Suprapubic skin (tissue), 4 donors: ENCODE results near the gene PIK3AP1. TPM values are rescaled to one million over a fixed set of nuclear protein-coding genes. Genes with fewer than 3 reads are reported as not detected.

Experiments used
- DNase-seq, 2 donors: peaks; one replicate each; pipeline ENCODE4 v3.0.0-alpha.2; 2019; ENCODE audit warnings: low spot score in 2 of 2
- H3K27ac ChIP-seq: fragments of 200-600 bp; sonication (generic); one replicate; pipeline ENCODE4 v1.5.1; 2019
- H3K27me3 ChIP-seq: fragments of 200-600 bp; sonication (generic); one replicate; pipeline ENCODE4 v1.5.1; 2019
- H3K36me3 ChIP-seq: fragments of 200-600 bp; sonication (generic); one replicate; pipeline ENCODE4 v1.5.1; 2019
- H3K4me1 ChIP-seq: fragments of 200-600 bp; sonication (generic); one replicate; pipeline ENCODE4 v1.5.1; 2019
- H3K4me3 ChIP-seq: fragments of 200-600 bp; sonication (generic); one replicate; pipeline ENCODE4 v1.5.1; 2019; ENCODE audit warnings: mild to moderate bottlenecking
- H3K9me3 ChIP-seq: fragments of 200-600 bp; sonication (generic); one replicate; pipeline ENCODE4 v1.5.1; 2019
- EP300 ChIP-seq: sonication (generic); formaldehyde crosslinking; IDR thresholded peaks from one replicate; pipeline ENCODE4 v1.6.1; 2017; ENCODE audit warnings: antibody characterized with exemption
- POLR2A ChIP-seq, 2 donors: fragments of 450-650 bp; IDR thresholded peaks; one replicate each; pipeline ENCODE4 v1.6.1; 2017; ENCODE audit warnings: antibody characterized with exemption in 2 of 2, mild to moderate bottlenecking in 2 of 2, moderate library complexity in 2 of 2
- POLR2AphosphoS5 ChIP-seq, 3 donors: sonication (generic); formaldehyde crosslinking; IDR thresholded peaks; one replicate each; pipeline ENCODE4 v1.6.1; 2017; ENCODE audit warnings: antibody characterized with exemption in 3 of 3
- WGBS: methylation state at CpG from one replicate; pipeline ENCODE4 v1.1.5; 2018; 5-methylcytosine and 5-hydroxymethylcytosine counted together
- total RNA-seq, 4 donors: library from RNA; depleted of rRNA; stranded (reverse); fragments of >200 nt; gene quantifications; one replicate each; pipeline ENCODE4 v1.1.0, GENCODE V29; 2016
- TF ChIP-seq, protein P1 (sequence below), 2 donors: fragments of 200-600 bp in 1 of 2; fragments of 450-650 bp in 1 of 2; sonication (generic) in 1 of 2; IDR thresholded peaks; one replicate each; pipeline ENCODE4 v1.5.1; 2016 to 2019; ENCODE audit warnings: antibody characterized with exemption in 2 of 2, mild to moderate bottlenecking in 1 of 2, moderate library complexity in 1 of 2

PIK3AP1 gene
- total RNA-seq, 4 donors from 2014 or later: 2.2 to 5.6 (median 4.0) TPM

DNA sequence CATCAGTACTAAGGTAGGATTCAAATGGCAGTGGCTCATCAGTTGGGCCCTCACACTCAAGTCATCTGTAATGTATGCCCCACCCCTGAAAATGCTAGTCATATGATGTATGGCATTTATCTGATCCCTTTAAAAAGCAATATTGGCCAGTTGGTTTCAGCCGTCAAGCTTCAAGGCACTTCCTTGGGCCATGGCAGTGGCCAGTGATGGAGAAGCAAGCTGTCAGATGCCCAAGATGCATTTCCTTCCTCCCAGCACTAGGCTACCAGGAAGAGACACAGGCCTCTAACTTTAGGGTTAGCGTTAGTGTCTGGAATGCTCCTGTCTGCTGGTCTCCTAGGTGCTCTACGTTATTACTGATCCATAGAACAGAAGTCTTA lies 64.1 kb downstream of the PIK3AP1 start:
- 89% methylated on average over 3 of the region's 3 CpGs for WGBS
- no peak for DNase-seq
- TF ChIP-seq POLR2AphosphoS5 (IDR thresholded peaks at IDR 0.05) (no peak), EP300 (no peak), POLR2A (IDR thresholded peaks at IDR 0.05) (no peak)
- TF ChIP-seq, protein P1, sequence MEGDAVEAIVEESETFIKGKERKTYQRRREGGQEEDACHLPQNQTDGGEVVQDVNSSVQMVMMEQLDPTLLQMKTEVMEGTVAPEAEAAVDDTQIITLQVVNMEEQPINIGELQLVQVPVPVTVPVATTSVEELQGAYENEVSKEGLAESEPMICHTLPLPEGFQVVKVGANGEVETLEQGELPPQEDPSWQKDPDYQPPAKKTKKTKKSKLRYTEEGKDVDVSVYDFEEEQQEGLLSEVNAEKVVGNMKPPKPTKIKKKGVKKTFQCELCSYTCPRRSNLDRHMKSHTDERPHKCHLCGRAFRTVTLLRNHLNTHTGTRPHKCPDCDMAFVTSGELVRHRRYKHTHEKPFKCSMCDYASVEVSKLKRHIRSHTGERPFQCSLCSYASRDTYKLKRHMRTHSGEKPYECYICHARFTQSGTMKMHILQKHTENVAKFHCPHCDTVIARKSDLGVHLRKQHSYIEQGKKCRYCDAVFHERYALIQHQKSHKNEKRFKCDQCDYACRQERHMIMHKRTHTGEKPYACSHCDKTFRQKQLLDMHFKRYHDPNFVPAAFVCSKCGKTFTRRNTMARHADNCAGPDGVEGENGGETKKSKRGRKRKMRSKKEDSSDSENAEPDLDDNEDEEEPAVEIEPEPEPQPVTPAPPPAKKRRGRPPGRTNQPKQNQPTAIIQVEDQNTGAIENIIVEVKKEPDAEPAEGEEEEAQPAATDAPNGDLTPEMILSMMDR (IDR thresholded peaks at IDR 0.05): no peak
- no peaks in the 10 kb centered on the region for H3K27me3 ChIP-seq
- no peaks in the 10 kb centered on the region for H3K36me3 ChIP-seq
- no peak overlapping the region for H3K27ac ChIP-seq
- no peaks in the 10 kb centered on the region for H3K4me1 ChIP-seq
- H3K4me3 ChIP-seq: no peak overlapping the region
- H3K9me3 ChIP-seq: no peaks in the 10 kb centered on the region

DNA sequence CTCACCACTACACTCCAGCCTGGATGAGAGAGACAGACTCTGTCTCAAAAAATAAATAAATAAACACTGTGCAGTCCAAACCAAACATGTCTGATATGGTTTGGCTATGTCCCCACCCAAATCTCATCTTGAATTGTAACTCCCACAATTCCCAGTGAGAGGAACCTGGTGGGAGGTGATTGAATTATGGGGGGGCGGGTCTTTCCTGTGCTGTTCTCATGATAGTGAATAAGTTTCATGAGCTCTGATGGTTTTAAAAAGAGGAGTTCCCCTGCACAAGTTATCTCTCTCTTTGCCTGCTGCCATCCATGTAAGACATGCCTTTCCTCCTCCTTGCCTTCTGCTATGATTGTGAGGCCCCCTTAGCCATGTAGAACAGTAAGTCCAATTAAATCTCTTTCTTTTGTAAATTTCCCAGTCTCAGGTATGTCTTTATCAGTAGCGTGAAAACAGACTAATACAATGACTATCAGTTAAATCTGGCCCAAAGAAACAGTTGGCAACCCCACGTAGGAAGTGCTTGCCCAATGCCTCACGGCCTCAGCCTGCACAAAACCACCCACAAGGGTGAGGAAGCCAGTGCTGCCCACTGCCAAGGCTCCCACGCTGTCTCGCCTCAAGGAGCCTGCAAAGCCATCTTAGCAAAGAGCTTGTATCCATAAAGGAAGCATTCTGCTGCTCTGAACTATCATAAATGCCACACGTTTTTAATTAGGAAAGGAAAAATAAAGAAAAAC lies 64.7 kb downstream of the PIK3AP1 start:
- Histone ChIP-seq H3K4me1 (no peaks in the 10 kb centered on the region), H3K4me3 (no peak overlapping the region), H3K27me3 (no peaks in the 10 kb centered on the region), H3K36me3 (no peaks in the 10 kb centered on the region), H3K9me3 (no peaks in the 10 kb centered on the region), H3K27ac (no peak overlapping the region)
- no peak for DNase-seq
- 76% methylated on average over 7 of the region's 7 CpGs for WGBS
- TF ChIP-seq POLR2AphosphoS5 (IDR thresholded peaks at IDR 0.05) (no peak), POLR2A (IDR thresholded peaks at IDR 0.05) (no peak), EP300 (no peak)
- TF ChIP-seq, protein P1 (IDR thresholded peaks at IDR 0.05): no peak

DNA sequence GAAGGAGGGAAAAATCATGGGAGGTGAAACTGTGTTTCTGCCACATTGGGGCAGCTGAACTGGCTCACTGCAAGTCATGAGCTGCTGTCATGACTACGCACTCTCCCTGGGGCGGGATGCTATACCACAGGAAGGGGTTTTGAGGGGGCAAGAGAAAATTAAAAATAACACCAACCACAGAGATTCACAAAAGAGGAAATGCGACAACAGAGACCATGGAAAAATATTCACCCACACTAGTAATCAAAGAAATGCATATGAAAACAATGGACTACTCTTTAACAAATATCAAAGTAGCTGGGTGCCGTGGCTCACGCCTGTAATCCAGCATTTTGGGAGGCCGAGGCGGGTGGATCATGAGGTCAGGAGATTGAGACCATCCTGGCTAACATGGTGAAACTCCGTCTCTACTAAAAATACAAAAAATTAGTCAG lies 68.3 kb downstream of the PIK3AP1 start:
- H3K4me1 ChIP-seq: no peaks in the 10 kb centered on the region
- no peak overlapping the region for H3K4me3 ChIP-seq
- no peak for DNase-seq
- no peak for TF ChIP-seq POLR2AphosphoS5 (IDR thresholded peaks at IDR 0.05)
- TF ChIP-seq POLR2A (IDR thresholded peaks at IDR 0.05): no peak
- TF ChIP-seq EP300: no peak
- TF ChIP-seq, protein P1 (IDR thresholded peaks at IDR 0.05): no peak
- WGBS: 76% methylated on average over 8 of the region's 8 CpGs
- H3K27ac ChIP-seq: no peak overlapping the region
- no peaks in the 10 kb centered on the region for H3K9me3 ChIP-seq
- H3K36me3 ChIP-seq: no peaks in the 10 kb centered on the region
- no peaks in the 10 kb centered on the region for H3K27me3 ChIP-seq

DNA sequence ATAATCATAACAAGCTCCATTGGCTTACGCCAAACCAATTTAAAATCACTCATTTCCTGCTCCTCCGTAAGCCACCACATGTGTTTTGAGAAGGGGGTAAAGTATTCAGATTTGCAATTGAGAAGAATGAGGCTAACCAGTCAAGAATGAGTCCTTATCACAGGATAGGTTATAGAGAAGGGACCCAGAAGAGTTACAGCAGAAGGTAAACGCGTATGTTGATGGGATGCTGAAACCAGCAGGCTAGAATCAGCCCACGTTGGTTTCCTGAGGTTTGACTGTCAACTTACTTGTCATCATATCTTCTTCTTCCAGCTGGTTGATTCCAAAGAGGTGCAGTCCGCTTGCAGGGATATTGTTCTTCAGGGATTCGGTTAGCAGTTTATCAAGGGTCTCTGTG lies 69.4 kb downstream of the PIK3AP1 start:
- no peak for TF ChIP-seq POLR2AphosphoS5 (IDR thresholded peaks at IDR 0.05)
- Histone ChIP-seq H3K4me1 (no peaks in the 10 kb centered on the region), H3K36me3 (no peaks in the 10 kb centered on the region), H3K9me3 (no peaks in the 10 kb centered on the region), H3K27ac (no peak overlapping the region), H3K27me3 (no peaks in the 10 kb centered on the region), H3K4me3 (no peak overlapping the region)
- 80% methylated on average over 7 of the region's 7 CpGs for WGBS
- no peak for DNase-seq

DNA sequence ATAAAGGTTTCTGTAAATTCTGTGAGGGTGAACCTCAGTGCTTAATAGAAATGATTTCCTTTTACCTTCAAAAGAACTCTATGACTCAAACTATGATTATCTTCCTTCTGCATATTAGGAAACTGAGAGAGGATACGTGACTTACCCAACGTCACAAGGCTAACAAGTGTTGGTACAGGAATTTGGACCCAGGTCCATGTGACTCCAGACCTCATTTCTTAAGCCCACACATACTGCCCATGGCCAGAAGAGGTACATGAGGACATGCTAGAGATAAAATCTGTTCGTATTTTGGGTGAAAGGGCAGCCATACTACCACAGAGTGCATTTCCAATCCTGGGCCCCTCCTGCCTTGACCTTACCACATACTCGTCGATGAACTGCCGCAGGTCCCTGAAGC lies 72.0 kb downstream of the PIK3AP1 start:
- H3K27ac ChIP-seq: no peak overlapping the region
- H3K4me3 ChIP-seq: no peak overlapping the region
- H3K4me1 ChIP-seq: no peaks in the 10 kb centered on the region
- TF ChIP-seq POLR2A (IDR thresholded peaks at IDR 0.05): no peak
- TF ChIP-seq, protein P1 (IDR thresholded peaks at IDR 0.05): no peak
- no peak for TF ChIP-seq POLR2AphosphoS5 (IDR thresholded peaks at IDR 0.05)
- no peak for TF ChIP-seq EP300
- DNase-seq: no peak
- H3K36me3 ChIP-seq: no peaks in the 10 kb centered on the region
- H3K27me3 ChIP-seq: no peaks in the 10 kb centered on the region
- no peaks in the 10 kb centered on the region for H3K9me3 ChIP-seq
- 78% methylated on average over 6 of the region's 6 CpGs for WGBS
